Astrocyte (in vitro differentiated cells and primary cell): Measurements from ENCODE around the gene WDR13.

Source experiments
- CTCF ChIP-seq: IDR thresholded peaks from 2 replicates; pipeline ENCODE4 v1.5.1; 2011; ENCODE audit warnings: low read depth, mild to moderate bottlenecking, inconsistent platforms, low read length, moderate library complexity; ENCODE audit not compliant: insufficient read depth
- EZH2 ChIP-seq: IDR thresholded peaks from 2 replicates; pipeline ENCODE4 v1.6.1; 2012; ENCODE audit warnings: mild to moderate bottlenecking, low read length, inconsistent platforms; ENCODE audit not compliant: insufficient read depth

- TF ChIP-seq CTCF = no peak
- TF ChIP-seq EZH2 = no peak
These were observed 37.2 kb upstream of the WDR13 start for GRCh38 chrX:48560056-48560455.
